Fibroblast of lung (primary cell): ENCODE results near the gene UMPS. TPM values are rescaled to one million over a fixed set of nuclear protein-coding genes. Genes with fewer than 3 reads are reported as not detected.

ENCODE experiments used
- DNase-seq, 2 donors: peaks; one replicate each; pipeline versions ENCODE4 v3.0.0 to v3.0.0-alpha.2; 2010; ENCODE audit warnings: low read depth in 2 of 2
- H2AFZ ChIP-seq: 2 replicates; pipeline ENCODE4 v1.5.1; 2012; ENCODE audit warnings: low read length, control low read depth, inconsistent platforms
- H3K27ac ChIP-seq: 2 replicates; pipeline ENCODE4 v1.5.1; 2011; ENCODE audit warnings: low read length, control low read depth; ENCODE audit not compliant: insufficient read depth
- H3K27me3 ChIP-seq: 2 replicates; pipeline ENCODE4 v1.5.1; 2011; ENCODE audit warnings: mild to moderate bottlenecking, low read length; ENCODE audit not compliant: control insufficient read depth, insufficient read depth
- H3K36me3 ChIP-seq: 2 replicates; pipeline ENCODE4 v1.5.1; 2011; ENCODE audit warnings: low read length; ENCODE audit not compliant: control insufficient read depth, insufficient read depth
- H3K4me1 ChIP-seq: 2 replicates; pipeline ENCODE4 v1.5.1; 2011; ENCODE audit warnings: low read length; ENCODE audit not compliant: control insufficient read depth, insufficient read depth; ENCODE audit errors: extremely low read depth
- H3K4me2 ChIP-seq: 2 replicates; pipeline ENCODE4 v1.5.1; 2011; ENCODE audit warnings: low read length, control low read depth; ENCODE audit not compliant: insufficient read depth; ENCODE audit errors: extremely low read depth
- H3K4me3 ChIP-seq, 4 experiments: fragments of 200-600 bp in 1 of 4; sonication (generic) in 1 of 4; replicated peaks in 1 of 4; 2 replicates each; pipeline ENCODE4 v1.5.1; 2011 to 2016; ENCODE audit warnings: low read length in 4 of 4, low read depth in 3 of 4, mild to moderate bottlenecking in 3 of 4, control low read depth in 2 of 4, inconsistent platforms in 1 of 4, mixed read lengths in 1 of 4; ENCODE audit not compliant: insufficient read depth in 1 of 4; ENCODE audit errors: control extremely low read depth in 1 of 4
- H3K79me2 ChIP-seq: 2 replicates; pipeline ENCODE4 v1.5.1; 2012; ENCODE audit warnings: mild to moderate bottlenecking, low read length, inconsistent platforms; ENCODE audit not compliant: control insufficient read depth, insufficient read depth
- H3K9ac ChIP-seq: 2 replicates; pipeline ENCODE4 v1.5.1; 2011; ENCODE audit warnings: mild to moderate bottlenecking, low read length, control low read depth; ENCODE audit not compliant: insufficient read depth
- H3K9me3 ChIP-seq: 2 replicates; pipeline ENCODE4 v1.5.1; 2012; ENCODE audit warnings: low read depth, low read length; ENCODE audit not compliant: control insufficient read depth, insufficient read depth
- H4K20me1 ChIP-seq: 2 replicates; pipeline ENCODE4 v1.5.1; 2011; ENCODE audit warnings: low read length; ENCODE audit not compliant: control insufficient read depth, insufficient read depth; ENCODE audit errors: extremely low read depth
- EZH2 ChIP-seq: IDR thresholded peaks from 2 replicates; pipeline ENCODE4 v1.5.1; 2012; ENCODE audit warnings: low read length, control low read depth, mild to moderate bottlenecking; ENCODE audit errors: missing control alignments
- polyA plus RNA-seq, 2 donors: library from polyadenylated mRNA; depleted of rRNA in 1 of 2; stranded (reverse) in 1 of 2; unstranded in 1 of 2; fragments of >200 nt; gene quantifications; 2 replicates each; pipeline ENCODE4 v1.2.1, GENCODE V29; 2011 to 2012; ENCODE audit warnings: missing spikeins in 1 of 2
- total RNA-seq: library from RNA; depleted of rRNA; stranded (reverse); fragments of >200 nt; gene quantifications from 2 replicates; pipeline ENCODE4 v1.2.1, GENCODE V29; 2014
- TF ChIP-seq, protein P1 (sequence below), 2 donors: IDR thresholded peaks in 1 of 2; conservative IDR thresholded peaks in 1 of 2; 1 replicate in 1 of 2; 2 replicates in 1 of 2; pipeline ENCODE4 v1.5.1; 2011 to 2012; ENCODE audit warnings: low read length in 2 of 2, control low read depth in 1 of 2, inconsistent platforms in 1 of 2, low read depth in 1 of 2, mild to moderate bottlenecking in 1 of 2

The UMPS gene
- total and polyA plus RNA-seq, 2 donors (not counting 1 experiment from before 2014, with no cell fraction given) = 21.6 to 25.0 TPM

DNA sequence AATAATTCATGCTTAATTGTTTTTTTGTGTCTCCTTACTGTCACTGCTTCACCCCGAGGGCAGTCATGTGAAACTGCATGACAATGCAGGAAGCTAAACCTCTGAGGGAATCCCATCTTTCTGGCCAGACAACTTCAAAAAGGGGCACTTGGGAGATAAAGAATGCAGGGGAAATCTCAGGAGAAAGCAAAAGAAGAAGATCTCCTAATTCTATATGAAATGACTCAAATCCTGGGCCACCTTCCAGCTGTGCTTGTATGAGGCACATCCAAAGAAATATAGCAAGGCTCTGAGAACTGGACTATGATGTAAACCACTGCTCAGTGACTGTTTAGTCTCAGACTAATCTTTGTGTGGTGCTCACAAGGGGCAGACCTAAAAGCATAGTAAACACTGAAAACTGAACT, 22.6 kb upstream of the UMPS start:
- no peak for TF ChIP-seq EZH2
- TF ChIP-seq, protein P1, sequence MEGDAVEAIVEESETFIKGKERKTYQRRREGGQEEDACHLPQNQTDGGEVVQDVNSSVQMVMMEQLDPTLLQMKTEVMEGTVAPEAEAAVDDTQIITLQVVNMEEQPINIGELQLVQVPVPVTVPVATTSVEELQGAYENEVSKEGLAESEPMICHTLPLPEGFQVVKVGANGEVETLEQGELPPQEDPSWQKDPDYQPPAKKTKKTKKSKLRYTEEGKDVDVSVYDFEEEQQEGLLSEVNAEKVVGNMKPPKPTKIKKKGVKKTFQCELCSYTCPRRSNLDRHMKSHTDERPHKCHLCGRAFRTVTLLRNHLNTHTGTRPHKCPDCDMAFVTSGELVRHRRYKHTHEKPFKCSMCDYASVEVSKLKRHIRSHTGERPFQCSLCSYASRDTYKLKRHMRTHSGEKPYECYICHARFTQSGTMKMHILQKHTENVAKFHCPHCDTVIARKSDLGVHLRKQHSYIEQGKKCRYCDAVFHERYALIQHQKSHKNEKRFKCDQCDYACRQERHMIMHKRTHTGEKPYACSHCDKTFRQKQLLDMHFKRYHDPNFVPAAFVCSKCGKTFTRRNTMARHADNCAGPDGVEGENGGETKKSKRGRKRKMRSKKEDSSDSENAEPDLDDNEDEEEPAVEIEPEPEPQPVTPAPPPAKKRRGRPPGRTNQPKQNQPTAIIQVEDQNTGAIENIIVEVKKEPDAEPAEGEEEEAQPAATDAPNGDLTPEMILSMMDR (conservative IDR thresholded peaks at IDR 0.05 in 1 of 2, IDR thresholded peaks at IDR 0.05 in 1 of 2; ENCODE audit: low read depth in 1 of 2, low read length in 2 of 2) = no peak
- Histone ChIP-seq H3K4me1 (peaks cover 2% of the 10 kb centered on the region), H3K79me2 (no peaks in the 10 kb centered on the region), H3K9me3 (no peaks in the 10 kb centered on the region), H3K36me3 (no peaks in the 10 kb centered on the region), H3K4me3 (no peak overlapping the region), H3K4me2 (no peak overlapping the region), H3K27me3 (no peaks in the 10 kb centered on the region), H3K9ac (no peak overlapping the region), H3K27ac (no peak overlapping the region), H2AFZ (no peak overlapping the region), H4K20me1 (no peaks in the 10 kb centered on the region)
- DNase-seq = peak; percentile 81 to 84

DNA sequence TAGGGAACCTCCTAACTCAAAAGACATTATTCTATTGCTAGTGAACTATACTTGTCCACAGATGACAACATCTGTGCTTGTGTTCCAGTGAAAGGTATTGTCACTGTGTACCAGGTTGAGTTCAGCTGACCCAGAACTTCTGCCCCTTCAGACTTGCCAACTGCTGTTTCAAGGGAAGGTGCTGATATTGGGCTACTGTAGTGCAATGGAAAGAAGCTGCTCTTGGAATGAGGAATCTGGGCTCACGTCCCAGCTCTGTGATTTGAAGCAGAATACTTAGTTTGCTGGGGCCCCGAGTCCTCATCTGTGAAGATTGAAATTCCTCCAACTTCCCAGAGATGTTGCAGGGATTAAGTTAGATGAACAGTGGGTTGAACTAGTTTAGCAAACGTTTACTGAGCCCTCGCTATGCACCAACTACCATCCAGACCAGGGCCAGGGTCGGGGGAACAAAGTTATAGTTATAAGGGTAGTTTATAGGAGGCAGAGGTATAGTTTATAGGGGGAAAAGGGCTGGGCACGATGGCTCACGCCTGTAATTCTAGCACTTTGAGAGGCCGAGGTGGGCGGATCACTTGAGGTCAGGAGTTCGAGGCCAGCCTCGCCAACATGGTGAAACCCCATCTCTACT, 15.9 kb upstream of the UMPS start:
- H3K4me3 ChIP-seq = no peak overlapping the region
- TF ChIP-seq, protein P1 (conservative IDR thresholded peaks at IDR 0.05 in 1 of 2, IDR thresholded peaks at IDR 0.05 in 1 of 2; ENCODE audit: low read depth in 1 of 2, low read length in 2 of 2) = no peak
- no peak for TF ChIP-seq EZH2
- no peak overlapping the region for H2AFZ ChIP-seq
- DNase-seq = peak in 1 of 2 donors; percentile 9
- no peaks in the 10 kb centered on the region for H3K9me3 ChIP-seq
- no peaks in the 10 kb centered on the region for H3K4me1 ChIP-seq
- H3K79me2 ChIP-seq = no peaks in the 10 kb centered on the region
- no peak overlapping the region for H3K27ac ChIP-seq
- H3K9ac ChIP-seq = no peak overlapping the region
- H3K27me3 ChIP-seq = no peaks in the 10 kb centered on the region
- H4K20me1 ChIP-seq = no peaks in the 10 kb centered on the region
- H3K4me2 ChIP-seq = no peak overlapping the region
- no peaks in the 10 kb centered on the region for H3K36me3 ChIP-seq

DNA sequence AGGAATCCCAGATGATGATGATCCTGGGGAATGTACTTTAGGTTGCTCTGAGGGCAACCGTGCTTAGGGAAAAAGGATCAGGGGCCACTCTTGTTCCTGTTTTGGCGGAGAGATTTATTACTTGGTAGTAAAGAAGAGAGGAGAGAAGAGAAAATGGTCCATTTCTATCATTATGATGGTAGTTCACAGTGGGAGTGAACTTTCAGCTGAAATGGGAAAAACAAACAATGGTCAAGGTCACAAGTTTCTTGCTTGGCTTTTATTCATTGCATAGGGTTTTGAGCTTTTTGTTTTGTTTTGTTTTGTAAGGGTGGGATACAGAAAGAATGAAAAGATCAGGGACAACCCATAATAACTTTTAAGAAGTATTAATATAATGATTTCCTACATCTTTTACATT, 7.7 kb upstream of the UMPS start:
- Histone ChIP-seq H2AFZ (no peak overlapping the region), H3K4me2 (no peak overlapping the region), H3K4me1 (no peaks in the 10 kb centered on the region), H3K36me3 (no peaks in the 10 kb centered on the region), H3K79me2 (no peaks in the 10 kb centered on the region), H4K20me1 (no peaks in the 10 kb centered on the region), H3K27ac (no peak overlapping the region), H3K4me3 (no peak overlapping the region), H3K9me3 (no peaks in the 10 kb centered on the region), H3K27me3 (peaks cover 8% of the 10 kb centered on the region), H3K9ac (no peak overlapping the region)
- DNase-seq = no peak
- TF ChIP-seq, protein P1 (conservative IDR thresholded peaks at IDR 0.05 in 1 of 2, IDR thresholded peaks at IDR 0.05 in 1 of 2; ENCODE audit: low read depth in 1 of 2, low read length in 2 of 2) = no peak
- no peak for TF ChIP-seq EZH2
